GM23338 (cell line): ENCODE results near the gene AREL1. TPM values are rescaled to one million over a fixed set of nuclear protein-coding genes. Genes with fewer than 3 reads are reported as not detected.

ENCODE experiments used
- ATAC-seq: fragments of 200-7000 bp; cut with Tn5 transposase; 3 replicates; pipeline ENCODE4 v1.9.1; 2020
- DNase-seq: peaks from one replicate; pipeline ENCODE4 v3.0.0-alpha.2; 2015; ENCODE audit warnings: low spot score
- H2AFZ ChIP-seq: fragments of 200-600 bp; sonication (generic); 2 replicates; pipeline ENCODE4 v1.8.0; 2016; ENCODE audit warnings: antibody characterized with exemption, mild to moderate bottlenecking, moderate library complexity
- H3F3A ChIP-seq: fragments of 200-600 bp; sonication (generic); replicated peaks from 2 replicates; pipeline ENCODE4 v1.8.0; 2017; ENCODE audit warnings: antibody characterized with exemption, mixed run types, low read depth
- H3K27ac ChIP-seq: fragments of 200-600 bp; sonication (generic); 2 replicates; pipeline ENCODE4 v1.6.1; 2016; ENCODE audit warnings: low read depth
- H3K27me3 ChIP-seq: fragments of 200-600 bp; sonication (generic); 2 replicates; pipeline ENCODE4 v1.8.0; 2016; ENCODE audit warnings: mild to moderate bottlenecking, mixed run types, moderate library complexity; ENCODE audit not compliant: insufficient read depth
- H3K36me3 ChIP-seq: fragments of 200-600 bp; sonication (generic); 2 replicates; pipeline ENCODE4 v1.8.0; 2016; ENCODE audit warnings: mild to moderate bottlenecking; ENCODE audit not compliant: insufficient read depth
- H3K4me1 ChIP-seq: fragments of 200-600 bp; sonication (generic); 2 replicates; pipeline ENCODE4 v1.8.0; 2016; ENCODE audit warnings: mild to moderate bottlenecking, moderate library complexity; ENCODE audit not compliant: insufficient read depth
- H3K4me2 ChIP-seq: fragments of 200-600 bp; sonication (generic); 2 replicates; pipeline ENCODE4 v1.7.1; 2017; ENCODE audit warnings: mixed run types
- H3K4me3 ChIP-seq: fragments of 200-600 bp; sonication (generic); 2 replicates; pipeline ENCODE4 v1.6.1; 2016; ENCODE audit warnings: mixed run types
- H3K79me2 ChIP-seq: fragments of 200-600 bp; sonication (generic); replicated peaks from 2 replicates; pipeline ENCODE4 v1.8.0; 2017; ENCODE audit warnings: mild to moderate bottlenecking; ENCODE audit not compliant: insufficient read depth
- H3K9me2 ChIP-seq: fragments of 200-600 bp; sonication (generic); 2 replicates; pipeline ENCODE4 v1.8.0; 2017; ENCODE audit not compliant: insufficient read depth
- H4K20me1 ChIP-seq: fragments of 200-600 bp; sonication (generic); replicated peaks from 2 replicates; pipeline ENCODE4 v1.8.0; 2017; ENCODE audit warnings: mild to moderate bottlenecking; ENCODE audit not compliant: insufficient read depth
- H3K27ac Mint-ChIP-seq: 2 replicates; pipeline ENCODE4 v1.8.0; 2020; ENCODE audit warnings: inconsistent platforms, mild to moderate bottlenecking, moderate library complexity, mixed read lengths
- H3K27me3 Mint-ChIP-seq: 3 replicates; pipeline ENCODE4 v1.8.0; 2022; ENCODE audit warnings: low read depth, mild to moderate bottlenecking, moderate library complexity, mixed read lengths, inconsistent platforms; ENCODE audit not compliant: insufficient read depth, poor library complexity
- H3K36me3 Mint-ChIP-seq: 3 replicates; pipeline ENCODE4 v1.8.0; 2021; ENCODE audit warnings: low read depth, mild to moderate bottlenecking, inconsistent platforms, moderate library complexity, mixed read lengths
- H3K4me1 Mint-ChIP-seq: 3 replicates; pipeline ENCODE4 v1.8.0; 2020; ENCODE audit warnings: mild to moderate bottlenecking, inconsistent platforms, mixed read lengths
- H3K4me3 Mint-ChIP-seq: 3 replicates; pipeline ENCODE4 v1.8.0; 2021; ENCODE audit warnings: moderate library complexity, mild to moderate bottlenecking, inconsistent platforms, mixed read lengths
- H3K9me3 Mint-ChIP-seq: 3 replicates; pipeline ENCODE4 v1.8.0; 2020; ENCODE audit warnings: moderate library complexity, mild to moderate bottlenecking, inconsistent platforms, mixed read lengths
- CREB1 ChIP-seq: fragments of 250-450 bp; sonication (Bioruptor Pico); IDR thresholded peaks from 2 replicates; pipeline ENCODE4 v1.5.0; 2020; ENCODE audit warnings: low read depth, mild to moderate bottlenecking, moderate library complexity
- EZH2 ChIP-seq: fragments of 200-600 bp; sonication (generic); IDR thresholded peaks from one replicate; pipeline ENCODE4 v1.8.0; 2017; ENCODE audit warnings: antibody characterized with exemption, mild to moderate bottlenecking, low read depth; ENCODE audit not compliant: unreplicated experiment
- EZH2phosphoT487 ChIP-seq: fragments of 200-600 bp; sonication (generic); IDR thresholded peaks from one replicate; pipeline ENCODE4 v1.8.1; 2018; ENCODE audit warnings: antibody characterized with exemption; ENCODE audit not compliant: unreplicated experiment
- JUNB ChIP-seq: IDR thresholded peaks from one replicate; pipeline ENCODE4 v1.6.1; 2016; ENCODE audit warnings: antibody characterized with exemption; ENCODE audit not compliant: unreplicated experiment
- NANOG ChIP-seq: IDR thresholded peaks from 2 replicates; pipeline ENCODE4 v1.6.1; 2016; ENCODE audit warnings: antibody characterized with exemption, borderline replicate concordance
- POLR2AphosphoS5 ChIP-seq: IDR thresholded peaks from 2 replicates; pipeline ENCODE4 v1.6.1; 2016; ENCODE audit warnings: antibody characterized with exemption, low read depth
- STAT1 ChIP-seq: IDR thresholded peaks from one replicate; pipeline ENCODE4 v1.6.1; 2016; ENCODE audit warnings: antibody characterized with exemption; ENCODE audit not compliant: unreplicated experiment
- ZNF114 ChIP-seq: fragments of 250-450 bp; sonication (Bioruptor Pico); IDR thresholded peaks from 2 replicates; pipeline ENCODE4 v1.5.0; 2020; ENCODE audit warnings: mild to moderate bottlenecking, moderate library complexity
- ZNF331 ChIP-seq: fragments of 250-450 bp; sonication (Bioruptor Pico); IDR thresholded peaks from 2 replicates; pipeline ENCODE4 v1.5.0; 2020; ENCODE audit warnings: low read depth, mild to moderate bottlenecking, moderate library complexity
- ZNF462 ChIP-seq: fragments of 250-450 bp; sonication (Bioruptor Pico); IDR thresholded peaks from 2 replicates; pipeline ENCODE4 v1.5.0; 2020; ENCODE audit warnings: mild to moderate bottlenecking, moderate library complexity
- polyA plus RNA-seq: library from polyadenylated mRNA; unstranded; fragments of >200 nt; fragmentation: Nextera tagmentation; extraction: Ambion mirVana; gene quantifications from 2 replicates; pipeline ENCODE4 v1.2.1, GENCODE V29; 2016
- total RNA-seq: library from RNA; depleted of rRNA; stranded (reverse); fragments of >200 nt; shearing (Covaris generic); gene quantifications from 2 replicates; pipeline ENCODE4 v1.2.3, GENCODE V29; 2014
- TF ChIP-seq, protein P1 (sequence below), 2 experiments: fragments of 200-600 bp in 1 of 2; sonication (generic) in 1 of 2; conservative IDR thresholded peaks; 2 replicates each; pipeline versions ENCODE4 v1.5.1 to v1.6.1; 2016 to 2017; ENCODE audit warnings: antibody characterized with exemption in 2 of 2, low read depth in 2 of 2, mild to moderate bottlenecking in 2 of 2, moderate library complexity in 1 of 2
- TF ChIP-seq, protein P2 (sequence below): IDR thresholded peaks from 2 replicates; pipeline ENCODE4 v1.6.1; 2016; ENCODE audit warnings: antibody characterized with exemption
- TF ChIP-seq, protein P3 (sequence below): IDR thresholded peaks from one replicate; pipeline ENCODE4 v1.6.1; 2018; ENCODE audit warnings: antibody characterized with exemption; ENCODE audit not compliant: unreplicated experiment

The AREL1 gene
- total and polyA plus RNA-seq, 2 experiments from 2014 or later: 7.5 to 23.6 TPM

DNA sequence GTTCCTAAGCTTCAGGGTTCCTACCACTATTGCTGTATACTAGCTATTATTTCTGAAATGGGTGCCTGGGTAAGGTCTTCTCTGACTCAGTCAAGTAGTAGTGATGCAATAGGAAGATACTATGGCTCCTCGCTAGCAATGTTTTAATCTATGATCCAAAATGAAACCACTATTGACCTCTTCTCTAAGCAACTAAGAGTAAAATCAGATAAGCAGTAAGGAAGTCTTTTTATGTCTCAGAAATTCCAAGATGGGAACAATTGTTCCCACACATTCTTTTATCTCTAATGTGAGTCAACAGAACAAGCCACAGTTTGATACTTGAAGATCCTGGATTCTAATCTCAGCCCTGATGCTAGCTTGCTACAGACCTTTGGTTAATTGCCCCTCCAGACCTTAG lies 45.1 kb downstream of the AREL1 start:
- 0 out of 2 replicates have a peak overlapping the region, but pooled peaks have one; percentile 1 for H3K27ac Mint-ChIP-seq
- H3K9me3 Mint-ChIP-seq: no peaks in the 10 kb centered on the region
- Histone ChIP-seq H4K20me1 (peaks cover 4% of the 10 kb centered on the region), H3K4me1 (no peaks in the 10 kb centered on the region), H3F3A (no peaks in the 10 kb centered on the region), H3K4me2 (no peak overlapping the region), H3K4me3 (no peak overlapping the region), H3K27ac (no peak overlapping the region), H3K36me3 (peaks cover 35% of the 10 kb centered on the region), H3K27me3 (no peaks in the 10 kb centered on the region), H3K9me2 (no peaks in the 10 kb centered on the region), H3K79me2 (no peaks in the 10 kb centered on the region), H2AFZ (no peak overlapping the region)
- H3K27me3 Mint-ChIP-seq: peaks cover 5% of the 10 kb centered on the region
- ATAC-seq (no peak), DNase-seq (no peak)
- TF ChIP-seq EZH2: no peak
- TF ChIP-seq STAT1: no peak
- no peak for TF ChIP-seq POLR2AphosphoS5
- TF ChIP-seq, protein P1, sequence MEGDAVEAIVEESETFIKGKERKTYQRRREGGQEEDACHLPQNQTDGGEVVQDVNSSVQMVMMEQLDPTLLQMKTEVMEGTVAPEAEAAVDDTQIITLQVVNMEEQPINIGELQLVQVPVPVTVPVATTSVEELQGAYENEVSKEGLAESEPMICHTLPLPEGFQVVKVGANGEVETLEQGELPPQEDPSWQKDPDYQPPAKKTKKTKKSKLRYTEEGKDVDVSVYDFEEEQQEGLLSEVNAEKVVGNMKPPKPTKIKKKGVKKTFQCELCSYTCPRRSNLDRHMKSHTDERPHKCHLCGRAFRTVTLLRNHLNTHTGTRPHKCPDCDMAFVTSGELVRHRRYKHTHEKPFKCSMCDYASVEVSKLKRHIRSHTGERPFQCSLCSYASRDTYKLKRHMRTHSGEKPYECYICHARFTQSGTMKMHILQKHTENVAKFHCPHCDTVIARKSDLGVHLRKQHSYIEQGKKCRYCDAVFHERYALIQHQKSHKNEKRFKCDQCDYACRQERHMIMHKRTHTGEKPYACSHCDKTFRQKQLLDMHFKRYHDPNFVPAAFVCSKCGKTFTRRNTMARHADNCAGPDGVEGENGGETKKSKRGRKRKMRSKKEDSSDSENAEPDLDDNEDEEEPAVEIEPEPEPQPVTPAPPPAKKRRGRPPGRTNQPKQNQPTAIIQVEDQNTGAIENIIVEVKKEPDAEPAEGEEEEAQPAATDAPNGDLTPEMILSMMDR (conservative IDR thresholded peaks at IDR 0.05; ENCODE audit: low read depth in 2 of 2): no peak
- no peak for TF ChIP-seq EZH2phosphoT487
- no peak for TF ChIP-seq ZNF331
- no peak for TF ChIP-seq NANOG
- TF ChIP-seq CREB1: no peak
- TF ChIP-seq, protein P2, sequence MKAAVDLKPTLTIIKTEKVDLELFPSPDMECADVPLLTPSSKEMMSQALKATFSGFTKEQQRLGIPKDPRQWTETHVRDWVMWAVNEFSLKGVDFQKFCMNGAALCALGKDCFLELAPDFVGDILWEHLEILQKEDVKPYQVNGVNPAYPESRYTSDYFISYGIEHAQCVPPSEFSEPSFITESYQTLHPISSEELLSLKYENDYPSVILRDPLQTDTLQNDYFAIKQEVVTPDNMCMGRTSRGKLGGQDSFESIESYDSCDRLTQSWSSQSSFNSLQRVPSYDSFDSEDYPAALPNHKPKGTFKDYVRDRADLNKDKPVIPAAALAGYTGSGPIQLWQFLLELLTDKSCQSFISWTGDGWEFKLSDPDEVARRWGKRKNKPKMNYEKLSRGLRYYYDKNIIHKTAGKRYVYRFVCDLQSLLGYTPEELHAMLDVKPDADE: no peak
- no peak for TF ChIP-seq ZNF462 (CRISPR knock-in tag)
- no peak for TF ChIP-seq ZNF114 (CRISPR knock-in tag)
- TF ChIP-seq, protein P3, sequence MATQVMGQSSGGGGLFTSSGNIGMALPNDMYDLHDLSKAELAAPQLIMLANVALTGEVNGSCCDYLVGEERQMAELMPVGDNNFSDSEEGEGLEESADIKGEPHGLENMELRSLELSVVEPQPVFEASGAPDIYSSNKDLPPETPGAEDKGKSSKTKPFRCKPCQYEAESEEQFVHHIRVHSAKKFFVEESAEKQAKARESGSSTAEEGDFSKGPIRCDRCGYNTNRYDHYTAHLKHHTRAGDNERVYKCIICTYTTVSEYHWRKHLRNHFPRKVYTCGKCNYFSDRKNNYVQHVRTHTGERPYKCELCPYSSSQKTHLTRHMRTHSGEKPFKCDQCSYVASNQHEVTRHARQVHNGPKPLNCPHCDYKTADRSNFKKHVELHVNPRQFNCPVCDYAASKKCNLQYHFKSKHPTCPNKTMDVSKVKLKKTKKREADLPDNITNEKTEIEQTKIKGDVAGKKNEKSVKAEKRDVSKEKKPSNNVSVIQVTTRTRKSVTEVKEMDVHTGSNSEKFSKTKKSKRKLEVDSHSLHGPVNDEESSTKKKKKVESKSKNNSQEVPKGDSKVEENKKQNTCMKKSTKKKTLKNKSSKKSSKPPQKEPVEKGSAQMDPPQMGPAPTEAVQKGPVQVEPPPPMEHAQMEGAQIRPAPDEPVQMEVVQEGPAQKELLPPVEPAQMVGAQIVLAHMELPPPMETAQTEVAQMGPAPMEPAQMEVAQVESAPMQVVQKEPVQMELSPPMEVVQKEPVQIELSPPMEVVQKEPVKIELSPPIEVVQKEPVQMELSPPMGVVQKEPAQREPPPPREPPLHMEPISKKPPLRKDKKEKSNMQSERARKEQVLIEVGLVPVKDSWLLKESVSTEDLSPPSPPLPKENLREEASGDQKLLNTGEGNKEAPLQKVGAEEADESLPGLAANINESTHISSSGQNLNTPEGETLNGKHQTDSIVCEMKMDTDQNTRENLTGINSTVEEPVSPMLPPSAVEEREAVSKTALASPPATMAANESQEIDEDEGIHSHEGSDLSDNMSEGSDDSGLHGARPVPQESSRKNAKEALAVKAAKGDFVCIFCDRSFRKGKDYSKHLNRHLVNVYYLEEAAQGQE: no peak
- TF ChIP-seq JUNB: no peak
- no peaks in the 10 kb centered on the region for H3K4me1 Mint-ChIP-seq
- no peak overlapping the region for H3K4me3 Mint-ChIP-seq
- peaks cover 62% of the 10 kb centered on the region for H3K36me3 Mint-ChIP-seq
